HCEC 1CT (cell line): ENCODE results near the gene CCDC106.

ENCODE experiments used
- DNase-seq: peaks from one replicate; pipeline ENCODE4 v3.0.0-alpha.2; 2017

The CCDC106 gene

GRCh38 chr19:55638864-55639359, 9.1 kb upstream of the CCDC106 start:
- DNase-seq, result peak; percentile 49

GRCh38 chr19:55640043-55640576, 7.9 kb upstream of the CCDC106 start:
- no peak for DNase-seq

GRCh38 chr19:55640577-55641425, 7.2 kb upstream of the CCDC106 start, which contains the start of gene ZNF580:
TSS of gene ZNF580 (plus strand) at chr19:55641002. CDS start at chr19:55642509, 1,507 bp downstream.
- DNase-seq, result peak; percentile 69

DNA sequence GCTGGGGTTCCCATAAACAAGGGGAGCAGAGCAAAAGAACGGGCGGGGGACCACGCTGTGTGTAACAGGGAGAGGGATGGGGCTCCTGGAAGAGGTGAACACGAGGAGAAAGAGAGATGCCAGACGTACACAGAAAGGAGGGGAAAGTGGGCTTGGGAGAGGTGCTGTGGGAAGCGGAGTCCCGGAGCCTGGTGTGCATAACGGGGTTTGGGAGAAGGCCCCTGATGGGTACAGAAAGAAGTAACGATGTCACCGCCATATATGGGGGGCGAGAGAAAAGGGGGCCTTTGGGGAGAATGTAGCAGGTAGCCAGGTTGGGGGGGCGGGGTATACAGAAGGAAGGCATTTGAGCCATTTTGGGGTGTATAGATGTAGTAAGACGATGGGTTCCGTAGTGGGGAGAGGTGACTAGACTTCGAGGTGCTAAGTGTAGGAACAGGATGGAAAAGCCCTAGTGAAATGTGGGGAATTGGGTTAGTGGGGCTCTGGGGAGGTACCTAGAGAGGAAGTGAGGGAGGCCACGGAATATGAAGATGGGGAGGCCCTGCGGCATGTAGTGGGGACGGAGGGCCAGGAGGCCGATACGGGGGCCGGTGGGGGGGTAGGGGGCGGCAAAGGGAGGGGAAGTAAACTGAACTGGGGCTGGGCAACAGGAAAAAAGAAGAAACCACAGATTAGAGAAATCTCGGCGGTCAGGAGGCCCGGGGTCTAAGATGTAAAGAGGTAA, 6.4 kb upstream of the CCDC106 start:
- peak; percentile 30 for DNase-seq

GRCh38 chr19:55642153-55643002, 5.6 kb upstream of the CCDC106 start:
- DNase-seq, result peak; percentile 30

- DNase-seq, result peak; percentile 68
Observed at GRCh38 chr19:55643003-55643886, 4.8 kb upstream of the CCDC106 start, which contains the start of gene ZNF581. TSS of gene ZNF581 (plus strand) at chr19:55643649. CDS start at chr19:55644572, 923 bp downstream.

GRCh38 chr19:55643887-55644176, 4.2 kb upstream of the CCDC106 start:
- DNase-seq, result no peak

DNA sequence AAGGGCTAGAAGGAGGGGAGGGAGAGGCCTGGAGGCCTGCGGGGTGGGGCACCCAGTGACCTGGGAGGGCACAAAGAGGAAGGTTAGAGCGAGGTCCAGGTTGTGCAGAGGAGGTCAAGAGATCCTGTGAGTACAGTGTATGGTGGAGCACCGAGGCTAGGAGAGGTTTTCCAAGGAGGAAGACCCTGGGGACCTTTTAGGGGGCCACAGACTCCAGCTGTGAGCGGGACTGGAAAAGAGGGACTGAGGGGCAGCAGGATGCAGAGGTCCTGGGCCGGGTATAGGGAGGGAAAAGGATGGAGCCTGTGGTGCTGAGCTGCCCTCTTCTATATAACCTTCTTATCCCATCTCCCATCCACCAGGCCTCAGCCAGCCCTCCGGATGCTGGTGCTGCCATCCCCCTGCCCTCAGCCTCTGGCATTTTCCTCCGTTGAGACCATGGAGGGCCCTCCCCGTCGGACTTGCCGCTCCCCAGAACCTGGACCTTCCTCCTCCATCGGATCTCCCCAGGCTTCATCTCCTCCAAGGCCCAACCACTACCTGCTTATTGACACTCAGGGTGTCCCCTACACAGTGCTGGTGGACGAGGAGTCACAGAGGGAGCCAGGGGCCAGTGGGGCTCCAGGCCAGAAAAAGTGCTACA, 3.7 kb upstream of the CCDC106 start:
- DNase-seq, result no peak

DNA sequence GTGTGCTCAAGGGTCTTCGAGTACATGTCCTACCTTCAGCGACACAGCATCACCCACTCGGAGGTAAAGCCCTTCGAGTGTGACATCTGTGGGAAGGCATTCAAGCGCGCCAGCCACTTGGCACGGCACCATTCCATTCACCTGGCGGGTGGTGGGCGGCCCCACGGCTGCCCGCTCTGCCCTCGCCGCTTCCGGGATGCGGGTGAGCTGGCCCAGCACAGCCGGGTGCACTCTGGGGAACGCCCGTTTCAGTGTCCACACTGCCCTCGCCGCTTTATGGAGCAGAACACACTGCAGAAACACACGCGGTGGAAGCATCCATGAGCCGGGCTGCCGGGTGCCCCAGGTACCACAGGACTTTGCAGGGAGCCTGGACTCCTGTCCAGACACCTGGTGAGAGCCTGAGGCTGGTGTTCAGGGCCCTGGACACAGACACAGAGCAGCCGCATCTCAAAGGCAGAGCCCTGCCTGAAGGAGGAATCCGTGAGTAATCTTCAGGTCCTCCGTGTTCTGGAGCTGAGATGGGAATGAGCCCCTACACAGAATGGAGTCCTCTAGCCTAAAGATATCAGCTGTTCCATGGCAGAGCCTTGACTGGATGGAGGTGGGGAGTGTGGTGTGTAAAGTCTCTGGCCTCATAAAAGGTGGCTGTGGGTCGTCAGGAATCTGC, 3.0 kb upstream of the CCDC106 start:
- no peak for DNase-seq

DNA sequence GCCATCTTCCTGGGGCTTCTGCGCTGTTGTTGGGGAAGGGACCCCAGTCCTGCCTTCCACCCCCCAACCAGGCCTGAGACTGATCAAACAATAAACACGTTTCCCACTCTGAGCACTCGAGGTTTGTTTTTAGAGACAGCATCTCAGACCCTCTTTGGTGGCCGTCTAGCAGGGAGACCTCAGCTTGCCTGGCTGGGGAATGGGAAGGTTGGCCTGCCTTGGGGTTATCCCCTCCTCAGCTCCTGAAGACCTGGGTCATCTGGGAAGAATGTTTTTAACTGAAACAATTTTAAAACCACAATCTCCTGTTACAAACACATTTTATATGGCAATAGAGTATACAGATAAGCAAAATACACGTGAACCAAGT, 2.5 kb upstream of the CCDC106 start:
- DNase-seq, result no peak

DNA sequence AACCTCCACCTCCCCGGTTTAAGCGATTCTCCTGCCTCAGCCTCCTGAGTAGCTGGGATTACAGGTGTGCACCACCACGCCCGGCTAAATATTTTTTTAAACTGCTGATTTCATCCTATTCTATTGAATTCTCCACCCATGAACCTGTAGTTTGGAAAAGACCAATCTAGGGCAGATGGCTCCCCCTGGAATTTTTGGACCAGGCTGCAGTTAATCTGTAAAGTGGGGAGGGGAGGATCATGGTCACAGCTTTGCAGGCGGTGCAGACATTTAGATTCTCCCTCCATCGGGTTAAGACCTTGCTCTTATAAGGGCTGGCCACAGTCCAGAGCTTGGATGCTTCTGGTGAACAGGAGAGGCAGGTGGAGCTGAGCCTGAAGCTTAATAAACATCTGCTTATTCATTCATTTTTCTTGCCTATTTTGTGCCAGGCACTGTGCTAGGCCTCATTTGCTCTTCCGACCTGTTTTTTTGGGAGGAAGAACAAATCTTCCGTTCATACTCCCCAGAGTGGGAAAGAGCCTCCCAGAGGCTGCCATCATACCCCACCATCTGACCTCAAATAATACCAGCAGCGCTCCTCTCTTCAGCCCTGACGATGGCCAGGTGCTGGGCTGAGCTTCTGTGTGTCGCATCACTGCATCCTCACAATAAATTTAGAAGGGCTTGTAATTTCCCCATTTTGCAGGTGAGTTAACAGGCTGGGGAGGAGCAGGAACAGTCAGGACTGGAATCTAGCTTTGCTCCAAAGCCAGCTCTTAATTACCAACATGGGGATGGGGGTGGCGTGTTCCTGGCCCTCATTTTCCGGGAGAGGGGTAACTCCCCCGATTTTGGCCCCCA, 902 bp upstream of the CCDC106 start:
- DNase-seq, result no peak

- DNase-seq, result no peak
Observed at GRCh38 chr19:55648585-55649267, 714 bp downstream of the CCDC106 start.

DNA sequence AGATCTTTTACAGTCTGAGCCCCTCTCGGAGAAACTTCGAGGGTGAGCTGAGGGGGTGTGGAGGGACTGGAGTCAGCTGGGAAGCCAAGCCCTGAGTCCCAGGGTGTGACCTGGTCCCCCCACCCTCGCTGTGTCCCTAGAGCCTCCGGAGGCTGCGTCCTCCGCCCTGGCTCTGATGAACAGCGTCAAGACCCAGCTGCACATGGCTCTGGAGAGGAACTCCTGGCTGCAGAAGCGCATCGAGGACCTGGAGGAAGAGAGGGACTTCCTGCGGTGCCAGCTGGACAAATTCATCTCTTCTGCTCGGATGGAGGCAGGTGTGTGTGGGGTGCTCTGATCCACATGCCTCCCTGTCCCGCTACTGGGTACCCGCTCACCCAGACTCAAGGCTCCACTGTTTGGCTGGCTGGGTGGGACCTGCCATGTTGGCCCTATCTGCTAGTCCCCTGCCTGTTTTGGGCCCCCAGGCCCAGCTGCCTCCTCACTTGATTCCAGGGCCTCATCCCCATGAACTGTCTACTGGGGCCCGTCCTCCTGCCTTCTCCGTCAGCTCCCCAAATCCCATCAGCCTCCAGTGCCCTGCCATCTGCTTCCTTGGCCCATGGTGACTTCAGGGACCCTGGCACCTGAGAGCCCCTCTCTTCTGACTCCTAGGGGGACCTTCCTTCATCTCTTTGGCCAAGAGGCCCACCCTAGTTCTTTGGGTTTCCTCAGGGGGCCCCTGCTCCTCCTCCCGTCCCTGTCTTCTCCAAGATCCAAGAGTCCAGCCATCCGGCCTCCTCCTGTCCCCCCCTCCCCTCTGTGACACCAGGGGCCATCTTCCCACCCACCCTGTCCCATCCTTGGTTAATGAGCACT, 1.5 kb downstream of the CCDC106 start:
- DNase-seq, result no peak

- no peak for DNase-seq
Observed at GRCh38 chr19:55650126-55650557, 2.1 kb downstream of the CCDC106 start.

GRCh38 chr19:55650602-55651230, 2.7 kb downstream of the CCDC106 start:
- no peak for DNase-seq

- no peak for DNase-seq
Observed at GRCh38 chr19:55651236-55651635, 3.2 kb downstream of the CCDC106 start.
